Loucy (cell line): ENCODE data around the gene WASF2.

Experiments used
- H2AFZ ChIP-seq: fragments of 200-600 bp; sonication (generic); 2 replicates; pipeline ENCODE4 v1.6.0; 2016; ENCODE audit warnings: antibody characterized with exemption, mild to moderate bottlenecking, low read length, moderate library complexity
- H3F3A ChIP-seq: fragments of 200-600 bp; 2 replicates; pipeline ENCODE4 v1.6.0; 2016; ENCODE audit warnings: antibody characterized with exemption, low read depth, mild to moderate bottlenecking
- H3K27me3 ChIP-seq: fragments of 200-600 bp; sonication (generic); 2 replicates; pipeline ENCODE4 v1.6.1; 2014; ENCODE audit warnings: low read length, mild to moderate bottlenecking; ENCODE audit not compliant: insufficient read depth, poor library complexity, severe bottlenecking
- H3K36me3 ChIP-seq: fragments of 200-600 bp; sonication (generic); 2 replicates; pipeline ENCODE4 v1.6.1; 2016; ENCODE audit warnings: low read length; ENCODE audit not compliant: insufficient read depth
- H3K4me1 ChIP-seq: fragments of 200-600 bp; sonication (generic); 2 replicates; pipeline ENCODE4 v1.5.1; 2014; ENCODE audit warnings: low read length, mild to moderate bottlenecking; ENCODE audit not compliant: insufficient read depth, poor library complexity, severe bottlenecking
- H3K4me2 ChIP-seq: fragments of 200-600 bp; sonication (generic); 2 replicates; pipeline ENCODE4 v1.6.0; 2014; ENCODE audit warnings: antibody characterized with exemption, low read length, low read depth, mild to moderate bottlenecking; ENCODE audit not compliant: poor library complexity, severe bottlenecking
- H3K4me3 ChIP-seq: fragments of 200-600 bp; sonication (generic); 2 replicates; pipeline ENCODE4 v1.5.1; 2014; ENCODE audit warnings: low read length, mild to moderate bottlenecking, mixed read lengths; ENCODE audit not compliant: poor library complexity, severe bottlenecking
- H3K79me2 ChIP-seq: fragments of 200-600 bp; sonication (generic); 2 replicates; pipeline ENCODE4 v1.6.1; 2014; ENCODE audit warnings: low read length; ENCODE audit not compliant: insufficient read depth
- H3K9ac ChIP-seq: fragments of 200-600 bp; sonication (generic); 2 replicates; pipeline ENCODE4 v1.6.0; 2014; ENCODE audit warnings: mild to moderate bottlenecking, low read depth, low read length, moderate library complexity; ENCODE audit not compliant: poor library complexity, severe bottlenecking
- H3K9me2 ChIP-seq: fragments of 200-600 bp; sonication (generic); replicated peaks from 2 replicates; pipeline ENCODE4 v1.6.1; 2016; ENCODE audit warnings: low read depth, low read length, mixed read lengths
- H3K9me3 ChIP-seq: fragments of 200-600 bp; sonication (generic); 2 replicates; pipeline ENCODE4 v1.6.1; 2014; ENCODE audit warnings: mild to moderate bottlenecking, antibody characterized with exemption, low read length, low read depth; ENCODE audit not compliant: insufficient read depth
- H4K20me1 ChIP-seq: fragments of 200-600 bp; sonication (generic); 2 replicates; pipeline ENCODE4 v1.6.0; 2014; ENCODE audit warnings: antibody characterized with exemption, low read length, mild to moderate bottlenecking; ENCODE audit not compliant: insufficient read depth, poor library complexity, severe bottlenecking
- EZH2phosphoT487 ChIP-seq: fragments of 200-600 bp; IDR thresholded peaks from 2 replicates; pipeline ENCODE4 v1.6.1; 2018; ENCODE audit warnings: antibody characterized with exemption, mild to moderate bottlenecking, moderate library complexity, borderline replicate concordance
- TF ChIP-seq, protein P1 (sequence below): fragments of 200-600 bp; sonication (generic); conservative IDR thresholded peaks from 2 replicates; pipeline ENCODE4 v1.5.1; 2014; ENCODE audit warnings: mild to moderate bottlenecking, antibody characterized with exemption, low read length

The WASF2 gene

GRCh38 chr1:27491748-27492700 is 2.1 kb upstream of the WASF2 start:
- no peaks in the 10 kb centered on the region for H3K9me2 ChIP-seq
- H2AFZ ChIP-seq: no peak overlapping the region
- peaks cover 20% of the 10 kb centered on the region for H4K20me1 ChIP-seq
- H3K36me3 ChIP-seq: no peaks in the 10 kb centered on the region
- H3K4me2 ChIP-seq: no peak overlapping the region
- H3K9ac ChIP-seq: no peak overlapping the region
- no peaks in the 10 kb centered on the region for H3K9me3 ChIP-seq
- no peak overlapping the region for H3K4me3 ChIP-seq
- peaks cover 25% of the 10 kb centered on the region for H3K79me2 ChIP-seq
- H3F3A ChIP-seq: no peaks in the 10 kb centered on the region
- H3K27me3 ChIP-seq: no peaks in the 10 kb centered on the region
- TF ChIP-seq, protein P1, sequence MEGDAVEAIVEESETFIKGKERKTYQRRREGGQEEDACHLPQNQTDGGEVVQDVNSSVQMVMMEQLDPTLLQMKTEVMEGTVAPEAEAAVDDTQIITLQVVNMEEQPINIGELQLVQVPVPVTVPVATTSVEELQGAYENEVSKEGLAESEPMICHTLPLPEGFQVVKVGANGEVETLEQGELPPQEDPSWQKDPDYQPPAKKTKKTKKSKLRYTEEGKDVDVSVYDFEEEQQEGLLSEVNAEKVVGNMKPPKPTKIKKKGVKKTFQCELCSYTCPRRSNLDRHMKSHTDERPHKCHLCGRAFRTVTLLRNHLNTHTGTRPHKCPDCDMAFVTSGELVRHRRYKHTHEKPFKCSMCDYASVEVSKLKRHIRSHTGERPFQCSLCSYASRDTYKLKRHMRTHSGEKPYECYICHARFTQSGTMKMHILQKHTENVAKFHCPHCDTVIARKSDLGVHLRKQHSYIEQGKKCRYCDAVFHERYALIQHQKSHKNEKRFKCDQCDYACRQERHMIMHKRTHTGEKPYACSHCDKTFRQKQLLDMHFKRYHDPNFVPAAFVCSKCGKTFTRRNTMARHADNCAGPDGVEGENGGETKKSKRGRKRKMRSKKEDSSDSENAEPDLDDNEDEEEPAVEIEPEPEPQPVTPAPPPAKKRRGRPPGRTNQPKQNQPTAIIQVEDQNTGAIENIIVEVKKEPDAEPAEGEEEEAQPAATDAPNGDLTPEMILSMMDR: no peak
- no peak for TF ChIP-seq EZH2phosphoT487
- peaks cover 20% of the 10 kb centered on the region for H3K4me1 ChIP-seq

- Histone ChIP-seq H3K36me3 (no peaks in the 10 kb centered on the region), H3K9me2 (no peaks in the 10 kb centered on the region), H3K9ac (peak overlapping the region; percentile 94), H3K79me2 (peaks cover 48% of the 10 kb centered on the region), H3K4me3 (peak overlapping the region; percentile 100), H3K9me3 (no peaks in the 10 kb centered on the region), H2AFZ (peak overlapping the region; percentile 50), H4K20me1 (peaks cover 29% of the 10 kb centered on the region), H3K4me1 (peaks cover 24% of the 10 kb centered on the region), H3K4me2 (peak overlapping the region; percentile 81), H3K27me3 (no peaks in the 10 kb centered on the region), H3F3A (no peaks in the 10 kb centered on the region)
- TF ChIP-seq, protein P1: no peak
- no peak for TF ChIP-seq EZH2phosphoT487
Observed at GRCh38 chr1:27489501-27489972, 430 bp downstream of the WASF2 start.

- Histone ChIP-seq H3K4me3 (peak overlapping the region; percentile 100), H3K79me2 (peaks cover 61% of the 10 kb centered on the region), H3K9me2 (no peaks in the 10 kb centered on the region), H3K36me3 (no peaks in the 10 kb centered on the region), H4K20me1 (peaks cover 41% of the 10 kb centered on the region), H3K9ac (peak overlapping the region; percentile 94), H3K9me3 (no peaks in the 10 kb centered on the region), H3K4me1 (peaks cover 30% of the 10 kb centered on the region), H3K4me2 (peak overlapping the region; percentile 81), H3F3A (no peaks in the 10 kb centered on the region), H3K27me3 (no peaks in the 10 kb centered on the region), H2AFZ (no peak overlapping the region)
- TF ChIP-seq, protein P1: no peak
- TF ChIP-seq EZH2phosphoT487: no peak
Observed at GRCh38 chr1:27487966-27488884, 1.7 kb downstream of the WASF2 start.
